GM12878 (cell line): ENCODE data around the gene GRIP2. TPM values are rescaled to one million over a fixed set of nuclear protein-coding genes. Genes with fewer than 3 reads are reported as not detected.

ENCODE experiments used
- ATAC-seq: fragments of 200-7000 bp; cut with Tn5 transposase; 3 replicates; pipeline ENCODE4 v1.9.1; 2020; ENCODE audit warnings: mild to moderate bottlenecking, moderate library complexity
- BruUV-seq: library from RNA; stranded (reverse); fragments of 400-500 nt; replicated peaks from 2 replicates; lab custom pipeline; 2021; lab: Mats Ljungman, UMichigan
- CTCF ChIA-PET: fragments of 300-600 bp; sonication (Branson Sonifier 250); formaldehyde crosslinking; extraction: SDS; loops from one replicate; lab custom pipeline; 2021; ENCODE audit warnings: inconsistent platforms; lab: Yijun Ruan, JAX
- POLR2A ChIA-PET: fragments of 350-600 bp; formaldehyde crosslinking; extraction: SDS; loops from one replicate; lab custom pipeline; 2021; ENCODE audit warnings: inconsistent platforms; lab: Charles Lee
- RAD21 ChIA-PET: fragments of 300-600 bp; sonication (Branson Sonifier 250); formaldehyde crosslinking; loops from one replicate; lab custom pipeline; 2023; ENCODE audit warnings: antibody characterized with exemption; ENCODE audit not compliant: unreplicated experiment; lab: Charles Lee
- SMC1A ChIA-PET: fragments of 300-600 bp; sonication (Branson Sonifier 250); formaldehyde crosslinking; loops from one replicate; lab custom pipeline; 2023; ENCODE audit not compliant: unreplicated experiment, uncharacterized antibody; lab: Charles Lee
- DNase-seq: peaks from one replicate; pipeline ENCODE4 v3.0.0-alpha.2; 2011; ENCODE audit warnings: low read depth, low spot score
- FAIRE-seq: peaks from 3 replicates; lab custom pipeline; 2011; peaks lifted over from hg19 to GRCh38; lab: Jason Lieb, UNC
- H2AFZ ChIP-seq: 2 replicates; pipeline ENCODE4 v1.6.0; 2011; ENCODE audit warnings: low read depth, low read length, control low read depth; ENCODE audit not compliant: control insufficient read depth
- H3K27ac ChIP-seq: 2 replicates; pipeline ENCODE4 v1.5.1; 2011; ENCODE audit warnings: control low read depth; ENCODE audit not compliant: control insufficient read depth, insufficient read depth
- H3K27me3 ChIP-seq, 2 experiments: replicated peaks in 1 of 2; 2 replicates each; pipeline versions ENCODE4 v1.6.0 to v1.6.1; 2011; ENCODE audit warnings: low read length in 1 of 2; ENCODE audit not compliant: control insufficient read depth in 2 of 2, insufficient read depth in 2 of 2
- H3K36me3 ChIP-seq, 2 experiments: 2 replicates each; pipeline ENCODE4 v1.5.1; 2011; ENCODE audit warnings: low read length in 1 of 2; ENCODE audit not compliant: control insufficient read depth in 2 of 2, insufficient read depth in 2 of 2
- H3K4me1 ChIP-seq: 2 replicates; pipeline ENCODE4 v1.6.1; 2011; ENCODE audit warnings: mild to moderate bottlenecking, low read length, moderate library complexity, mixed read lengths; ENCODE audit not compliant: control insufficient read depth, insufficient read depth
- H3K4me2 ChIP-seq: 2 replicates; pipeline ENCODE4 v1.6.0; 2011; ENCODE audit warnings: control low read depth; ENCODE audit not compliant: control insufficient read depth, insufficient read depth
- H3K4me3 ChIP-seq: fragments of 200-600 bp; sonication (generic); 2 replicates; pipeline ENCODE4 v1.5.1; 2016
- H3K79me2 ChIP-seq: 2 replicates; pipeline ENCODE4 v1.6.0; 2011; ENCODE audit warnings: low read length; ENCODE audit not compliant: control insufficient read depth, insufficient read depth
- H3K9ac ChIP-seq: 2 replicates; pipeline ENCODE4 v1.8.0; 2011; ENCODE audit warnings: low read length, control low read depth, mixed read lengths; ENCODE audit not compliant: control insufficient read depth, insufficient read depth
- H3K9me3 ChIP-seq: replicated peaks from 3 replicates; pipeline ENCODE4 v1.5.1; 2011; ENCODE audit warnings: mild to moderate bottlenecking, low read length; ENCODE audit not compliant: control insufficient read depth, insufficient read depth
- H4K20me1 ChIP-seq: 2 replicates; pipeline ENCODE4 v1.6.0; 2011; ENCODE audit not compliant: control insufficient read depth, insufficient read depth
- BHLHE40 ChIP-seq, 2 experiments: fragments of 450-650 bp in 1 of 2; IDR thresholded peaks; 2 replicates each; pipeline ENCODE4 v1.6.1; 2011 to 2017; ENCODE audit warnings: low read depth in 2 of 2, borderline replicate concordance in 1 of 2, improper control_type of control experiment in 1 of 2, low read length in 1 of 2, mild to moderate bottlenecking in 1 of 2
- BRCA1 ChIP-seq: IDR thresholded peaks from 2 replicates; pipeline ENCODE4 v1.6.1; 2011; ENCODE audit warnings: low read depth, low read length, improper control_type of control experiment
- CEBPB ChIP-seq, 2 experiments: fragments of 150-350 bp in 1 of 2; IDR thresholded peaks; 2 replicates each; pipeline ENCODE4 v1.6.1; 2012 to 2014; ENCODE audit warnings: low read depth in 2 of 2, low read length in 2 of 2, borderline replicate concordance in 1 of 2, inconsistent platforms in 1 of 2
- CHD4 ChIP-seq: fragments of 200-600 bp; sonication (generic); IDR thresholded peaks from 2 replicates; pipeline ENCODE4 v1.6.1; 2016; ENCODE audit warnings: mild to moderate bottlenecking
- E4F1 ChIP-seq: fragments of 450-650 bp; IDR thresholded peaks from 2 replicates; pipeline ENCODE4 v1.6.1; 2018; ENCODE audit warnings: borderline replicate concordance, mild to moderate bottlenecking; ENCODE audit not compliant: partially characterized antibody
- EGR1 ChIP-seq, 2 experiments: IDR thresholded peaks; 1 replicate in 1 of 2; 2 replicates in 1 of 2; pipeline ENCODE4 v1.6.1; 2011 to 2012; ENCODE audit warnings: low read depth in 2 of 2, low read length in 2 of 2, borderline replicate concordance in 1 of 2, mild to moderate bottlenecking in 1 of 2, moderate library complexity in 1 of 2
- EZH2 ChIP-seq: IDR thresholded peaks from 2 replicates; pipeline ENCODE4 v1.6.1; 2012; ENCODE audit warnings: low read depth, mild to moderate bottlenecking, control low read depth, inconsistent platforms, low read length, borderline replicate concordance; ENCODE audit not compliant: control insufficient read depth
- HDAC2 ChIP-seq: fragments of 200-600 bp; sonication (generic); IDR thresholded peaks from 2 replicates; pipeline ENCODE4 v1.6.1; 2017
- JUNB ChIP-seq: IDR thresholded peaks from 2 replicates; pipeline ENCODE4 v1.6.1; 2016; ENCODE audit warnings: antibody characterized with exemption, mild to moderate bottlenecking
- KLF5 ChIP-seq: fragments of 450-650 bp; IDR thresholded peaks from 2 replicates; pipeline ENCODE4 v1.6.1; 2014; ENCODE audit warnings: mild to moderate bottlenecking; ENCODE audit not compliant: partially characterized antibody
- LARP7 ChIP-seq: fragments of 450-650 bp; IDR thresholded peaks from 2 replicates; pipeline ENCODE4 v1.6.1; 2017; ENCODE audit warnings: mild to moderate bottlenecking
- MYB ChIP-seq: fragments of 150-350 bp; IDR thresholded peaks from 2 replicates; pipeline ENCODE4 v1.6.1; 2014; ENCODE audit warnings: mild to moderate bottlenecking, low read depth, low read length, borderline replicate concordance
- PAX8 ChIP-seq: fragments of 450-650 bp; IDR thresholded peaks from 2 replicates; pipeline ENCODE4 v1.6.1; 2017; ENCODE audit warnings: mild to moderate bottlenecking, moderate library complexity
- PRDM15 ChIP-seq: fragments of 450-650 bp; formaldehyde crosslinking; IDR thresholded peaks from 2 replicates; pipeline ENCODE4 v1.4.0; 2020; ENCODE audit warnings: mild to moderate bottlenecking, moderate library complexity
- RBBP5 ChIP-seq: fragments of 200-600 bp; sonication (generic); conservative IDR thresholded peaks from 2 replicates; pipeline ENCODE4 v1.6.1; 2016
- STAT3 ChIP-seq: IDR thresholded peaks from 2 replicates; pipeline ENCODE4 v1.6.1; 2011; ENCODE audit warnings: low read depth, low read length, improper control_type of control experiment
- WGBS: methylation state at CpG from one replicate; pipeline ENCODE4 v1.1.6; 2016; ENCODE audit warnings: low lambda C conversion rate; ENCODE audit not compliant: insufficient replicate concordance, insufficient coverage; ENCODE audit errors: missing lambda C conversion rate; 5-methylcytosine and 5-hydroxymethylcytosine counted together
- in situ Hi-C: fragments of 300-500 bp; cut with MboI; formaldehyde crosslinking; loops from 9 replicates; pipeline ENCODE4 v1.14.3; 2018; ENCODE audit warnings: mixed read lengths
- intact Hi-C: fragments of 100-400 bp; cut with micrococcal nuclease; formaldehyde crosslinking; loops from one replicate; pipeline ENCODE4 v1.14.2; 2022; ENCODE audit not compliant: unreplicated experiment
- polyA plus RNA-seq, 11 experiments: library from polyadenylated mRNA; depleted of rRNA in 4 of 11; unstranded in 6 of 11; stranded (reverse) in 5 of 11; fragments of >200 nt; fragmentation: Nextera tagmentation in 4 of 11; fragmentation: Illumina TruSeq in 1 of 11; extraction: Ambion mirVana in 4 of 11; extraction: Trizol in 1 of 11; gene quantifications; 1 replicate in 1 of 11; 2 replicates in 10 of 11; pipeline versions ENCODE4 v1.2.1 to v1.2.3, GENCODE V29; 2011 to 2016; ENCODE audit warnings: inconsistent platforms in 2 of 11, missing spikeins in 2 of 11, low read depth in 1 of 11
- total RNA-seq, 4 experiments: library from RNA; depleted of rRNA in 3 of 4; stranded (reverse); fragments of >200 nt in 3 of 4; fragmentation: Illumina TruSeq in 1 of 4; extraction: Trizol in 1 of 4; gene quantifications; 2 replicates each; pipeline versions ENCODE4 v1.2.1 to v1.2.3, GENCODE V29; 2013 to 2021

Gene GRIP2
- total and polyA plus RNA-seq, 10 of the 15 experiments (the other 5 are each of a cell fraction or from before 2014, with no cell fraction given), result not detected

GRCh38 chr3:14464521-14464920 lies 75.6 kb downstream of the GRIP2 start (continued):
- no peak for TF ChIP-seq E4F1

- H3K36me3 ChIP-seq, result peaks cover 10 to 11% of the 10 kb centered on the region in 2 experiments; a peak in 3 of 4 replicates
- DNase-seq (no peak), ATAC-seq (no peak), FAIRE-seq (no peak)
- WGBS, result 78% methylated on average over 5 of the region's 5 CpGs
- H3K27ac ChIP-seq, result no peak overlapping the region
- H3K9me3 ChIP-seq, result no peaks in the 10 kb centered on the region
- no peak overlapping the region for H3K4me2 ChIP-seq
- no peaks in the 10 kb centered on the region for H3K4me1 ChIP-seq
- no peaks in the 10 kb centered on the region for H3K27me3 ChIP-seq
- TF ChIP-seq LARP7 (no peak), MYB (no peak), CHD4 (no peak), STAT3 (no peak), HDAC2 (no peak), BHLHE40 (IDR thresholded peaks at IDR 0.05; ENCODE audit: borderline replicate concordance in 1 of 2, low read depth in 2 of 2, low read length in 1 of 2) (no peak), JUNB (no peak), PAX8 (no peak), BRCA1 (no peak), CEBPB (IDR thresholded peaks at IDR 0.05; ENCODE audit: borderline replicate concordance in 1 of 2, low read depth in 2 of 2, low read length in 2 of 2) (no peak), KLF5 (no peak), EGR1 (IDR thresholded peaks at IDR 0.05; ENCODE audit: borderline replicate concordance in 1 of 2, low read depth in 2 of 2, low read length in 2 of 2) (no peak), EZH2 (no peak), PRDM15 (CRISPR knock-in tag) (no peak), RBBP5 (no peak)
- no peak overlapping the region for H2AFZ ChIP-seq
- SMC1A ChIA-PET, result no interaction called here
- BruUV-seq, result no TSS peak
- intact Hi-C loops (no loop called here), in situ Hi-C loops (loop anchor here (5.0 kb wide), 2 partner anchors 202 to 567 kb away; no protein-coding TSS in a partner anchor)
- no peak overlapping the region for H3K9ac ChIP-seq
- no peak overlapping the region for H3K4me3 ChIP-seq
- H3K79me2 ChIP-seq, result no peaks in the 10 kb centered on the region
- CTCF ChIA-PET, result interaction anchor here (0.7 to 0.9 kb wide), 2 partner anchors 8 to 260 kb away, joined by 3 to 5 read pairs; no protein-coding TSS in a partner anchor
- RAD21 ChIA-PET, result no interaction called here
- no peaks in the 10 kb centered on the region for H4K20me1 ChIP-seq
- POLR2A ChIA-PET, result no interaction called here
These were observed 76.0 kb downstream of the GRIP2 start for GRCh38 chr3:14464141-14464465.
